ENCODE data around the gene SLC17A8. TPM values are rescaled to one million over a fixed set of nuclear protein-coding genes. Genes with fewer than 3 reads are reported as not detected.
A peak's percentile ranks its signal among the peaks of the same experiment; 100 is the strongest.
"Not testable (repeated sequence)": the region's sequence is repeated elsewhere in the genome, so short reads cannot be mapped to it uniquely, and the experiment has no call there.

Gene SLC17A8
- total RNA-seq, 1 experiment from 2014 or later = not detected

- ATAC-seq (no peak), DNase-seq (ENCODE audit: low read depth, low spot score) (no peak)
- ChIA-PET POLR2A (no interaction called here), CTCF (no interaction called here)
- no peaks in the 10 kb centered on the region for H3K4me1 ChIP-seq (ENCODE audit: control insufficient read depth, insufficient read depth, low read length)
- H3K9me3 ChIP-seq (ENCODE audit: control insufficient read depth, insufficient read depth, low read depth, low read length) = no peaks in the 10 kb centered on the region
- no peak overlapping the region for H3K4me3 ChIP-seq (ENCODE audit: low read depth in 2 of 2, low read length in 2 of 2)
- no peaks in the 10 kb centered on the region for H3K27me3 ChIP-seq (ENCODE audit: control insufficient read depth, insufficient read depth, low read length)
- H3K36me3 ChIP-seq (ENCODE audit: control insufficient read depth, insufficient read depth, low read length) = no peaks in the 10 kb centered on the region
- intact Hi-C loops (cut with micrococcal nuclease; ENCODE audit: unreplicated experiment) = no loop called here
- BruUV-seq (replicated peaks) = no TSS peak
- in situ Hi-C loops (cut with HindIII; ENCODE audit: low pct_unique_long_range_greater_than_20kb, low sequenced_read_pairs) = no loop called here
- TF ChIP-seq TCF7L2 (IDR thresholded peaks at IDR 0.05; ENCODE audit: low read depth, low read length) (no peak), POLR2AphosphoS5 (IDR thresholded peaks at IDR 0.05; ENCODE audit: low read depth, low read length) (no peak), CTCF (IDR thresholded peaks at IDR 0.05) (no peak)
- H3K27ac ChIP-seq (ENCODE audit: low read length) = no peak overlapping the region
These were observed 69.3 kb downstream of the SLC17A8 start for GRCh38 chr12:100426145-100426544.

GRCh38 chr12:100427078-100427477 is 70.2 kb downstream of the SLC17A8 start:
- no TSS peak for BruUV-seq (replicated peaks)
- Histone ChIP-seq H3K27ac (ENCODE audit: low read length) (no peak overlapping the region), H3K9me3 (ENCODE audit: control insufficient read depth, insufficient read depth, low read depth, low read length) (no peaks in the 10 kb centered on the region), H3K4me1 (ENCODE audit: control insufficient read depth, insufficient read depth, low read length) (no peaks in the 10 kb centered on the region), H3K27me3 (ENCODE audit: control insufficient read depth, insufficient read depth, low read length) (no peaks in the 10 kb centered on the region), H3K4me3 (ENCODE audit: low read depth in 2 of 2, low read length in 2 of 2) (no peak overlapping the region), H3K36me3 (ENCODE audit: control insufficient read depth, insufficient read depth, low read length) (no peaks in the 10 kb centered on the region)
- in situ Hi-C loops (cut with HindIII; ENCODE audit: low pct_unique_long_range_greater_than_20kb, low sequenced_read_pairs) (no loop called here), intact Hi-C loops (cut with micrococcal nuclease; ENCODE audit: unreplicated experiment) (no loop called here)
- DNase-seq (ENCODE audit: low read depth, low spot score) = peak; percentile 15
- ChIA-PET CTCF (no interaction called here), POLR2A (no interaction called here)
- TF ChIP-seq CTCF (IDR thresholded peaks at IDR 0.05) (no peak), SIN3A (IDR thresholded peaks at IDR 0.05; ENCODE audit: borderline replicate concordance, insufficient read depth, low read depth, low read length) (no peak), POLR2AphosphoS5 (IDR thresholded peaks at IDR 0.05; ENCODE audit: low read depth, low read length) (no peak), TCF7L2 (IDR thresholded peaks at IDR 0.05; ENCODE audit: low read depth, low read length) (no peak), REST (IDR thresholded peaks at IDR 0.05; ENCODE audit: insufficient read depth in 1 of 2, low read depth in 2 of 2, low read length in 1 of 2) (no peak)
- peak; percentile 68 for ATAC-seq

- in situ Hi-C loops (cut with HindIII; ENCODE audit: low pct_unique_long_range_greater_than_20kb, low sequenced_read_pairs); H3K4me3 ChIP-seq (ENCODE audit: low read depth in 2 of 2, low read length in 2 of 2); H3K36me3 ChIP-seq (ENCODE audit: control insufficient read depth, insufficient read depth, low read length); ATAC-seq; H3K4me1 ChIP-seq (ENCODE audit: control insufficient read depth, insufficient read depth, low read length); POLR2A ChIA-PET; H3K9me3 ChIP-seq (ENCODE audit: control insufficient read depth, insufficient read depth, low read depth, low read length); BruUV-seq (replicated peaks); H3K27me3 ChIP-seq (ENCODE audit: control insufficient read depth, insufficient read depth, low read length); H3K27ac ChIP-seq (ENCODE audit: low read length); DNase-seq (ENCODE audit: low read depth, low spot score); intact Hi-C loops (cut with micrococcal nuclease; ENCODE audit: unreplicated experiment); CTCF ChIA-PET: not testable (repeated sequence)
These were observed 73.4 kb downstream of the SLC17A8 start for GRCh38 chr12:100430251-100430650.
